ENCODE results near the gene PDXP. TPM values are rescaled to one million over a fixed set of nuclear protein-coding genes. Genes with fewer than 3 reads are reported as not detected.

PDXP gene
- total RNA-seq, 2 experiments from 2014 or later: 35.8 to 37.8 TPM

GRCh38 chr22:37636186-37636948 lies 22.2 kb upstream of the PDXP start:
- Mint-ChIP-seq H3K4me1 (peaks cover 65% of the 10 kb centered on the region), H3K36me3 (ENCODE audit: low read depth) (peaks cover 10% of the 10 kb centered on the region), H3K27me3 (no peaks in the 10 kb centered on the region), H3K4me3 (no peak overlapping the region), H3K9me3 (ENCODE audit: low read depth) (no peaks in the 10 kb centered on the region), H3K27ac (peak overlapping the region; percentile 65)
- ATAC-seq (no peak), DNase-seq (peak; percentile 39)
- ChIA-PET POLR2A (interaction anchor here (0.6 to 1.8 kb wide), 3 partner anchors 9 to 227 kb away, joined by 8 to 10 read pairs (median 9); partner anchors contain the start of gene PDXP), CTCF (interaction anchor here (0.6 to 4.4 kb wide), 12 partner anchors 9 to 1481 kb away, joined by 3 to 23 read pairs (median 4); partner anchors contain the start of genes PDXP and POLR2F)
- intact Hi-C loops (cut with DNase I, micrococcal nuclease): loop anchor here in 1 of 2 experiments (5.0 kb wide), 1 partner anchor 171 kb away; the partner anchor contains the start of gene GCAT

DNA sequence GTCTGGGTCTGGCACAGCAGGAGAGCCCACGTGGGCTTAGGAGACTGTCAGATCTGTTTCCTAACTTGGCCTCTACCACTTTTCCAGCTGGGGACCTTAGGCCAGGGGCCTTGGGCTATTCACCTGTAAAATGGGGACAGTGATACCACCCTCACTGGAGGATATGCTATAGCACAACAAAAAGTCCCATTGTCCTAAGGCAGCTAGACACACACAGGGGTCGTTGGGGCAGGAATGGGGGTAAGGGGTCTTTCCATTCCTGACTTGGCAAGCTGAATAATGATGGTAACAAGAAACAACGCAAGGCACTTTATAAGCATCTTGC lies 21.6 kb upstream of the PDXP start:
- ChIA-PET POLR2A (interaction anchor here (1.6 to 1.8 kb wide), 2 partner anchors 10 to 21 kb away, joined by 8 to 10 read pairs; partner anchors contain the start of gene PDXP), CTCF (interaction anchor here (0.6 to 4.4 kb wide), 14 partner anchors 10 to 1481 kb away, joined by 3 to 23 read pairs (median 4); partner anchors contain the start of genes PDXP and POLR2F)
- H3K4me1 Mint-ChIP-seq: peaks cover 70% of the 10 kb centered on the region
- DNase-seq (no peak), ATAC-seq (no peak)
- H3K4me3 Mint-ChIP-seq: no peak overlapping the region
- no peaks in the 10 kb centered on the region for H3K9me3 Mint-ChIP-seq (ENCODE audit: low read depth)
- H3K27ac Mint-ChIP-seq: peak overlapping the region; percentile 65
- no peaks in the 10 kb centered on the region for H3K27me3 Mint-ChIP-seq
- intact Hi-C loops (cut with DNase I, micrococcal nuclease): loop anchor here in 1 of 2 experiments (5.0 kb wide), 1 partner anchor 170 kb away; the partner anchor contains the start of gene GCAT
- peaks cover 14% of the 10 kb centered on the region for H3K36me3 Mint-ChIP-seq (ENCODE audit: low read depth)

DNA sequence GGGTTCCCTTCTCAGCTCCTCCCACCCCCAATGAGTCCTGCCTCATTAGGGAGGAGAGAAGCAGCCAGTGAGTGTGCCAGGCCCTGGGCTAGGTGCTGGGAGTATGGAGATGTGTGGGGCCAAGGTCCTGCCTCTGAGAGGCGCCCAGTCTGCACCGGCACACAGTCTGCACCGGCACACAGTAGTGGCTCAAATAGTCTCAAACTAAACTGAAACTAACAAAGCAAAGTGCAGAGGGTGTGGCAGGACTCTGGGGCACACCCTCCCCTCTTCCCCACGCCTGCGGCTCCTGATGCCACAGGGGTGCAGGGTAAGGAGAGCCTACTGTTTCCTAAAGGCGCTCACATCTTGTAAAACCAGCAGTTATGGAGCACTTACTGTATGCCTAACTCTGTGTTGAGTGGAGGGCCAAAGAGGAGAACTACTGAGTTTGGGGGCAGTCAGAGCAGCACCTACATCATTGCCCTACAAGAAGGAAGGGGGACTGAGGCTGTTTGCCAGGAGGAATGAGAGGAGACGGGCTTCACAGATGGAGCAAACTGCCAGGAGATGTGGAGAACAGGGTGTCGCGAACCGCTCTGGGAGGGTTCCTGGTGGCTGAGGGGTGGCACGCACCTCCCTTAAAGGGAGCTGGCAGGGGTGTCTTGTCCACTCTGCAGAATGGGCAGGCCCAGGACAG lies 20.0 kb upstream of the PDXP start:
- CTCF ChIA-PET: interaction anchor here (0.6 to 4.4 kb wide), 12 partner anchors 11 to 225 kb away, joined by 3 to 23 read pairs (median 4); partner anchors contain the start of gene PDXP
- Mint-ChIP-seq H3K9me3 (ENCODE audit: low read depth) (no peaks in the 10 kb centered on the region), H3K27me3 (no peaks in the 10 kb centered on the region), H3K4me3 (peak overlapping the region; percentile 88), H3K27ac (peak overlapping the region; percentile 66), H3K36me3 (ENCODE audit: low read depth) (peaks cover 18% of the 10 kb centered on the region), H3K4me1 (peaks cover 76% of the 10 kb centered on the region)
- intact Hi-C loops (cut with DNase I, micrococcal nuclease): loop anchor here in 1 of 2 experiments (1.0 to 5.0 kb wide), 6 partner anchors 20 to 169 kb away; partner anchors contain the start of genes GCAT, GGA1, NOL12 and PDXP
- ATAC-seq: peak; percentile 26
- POLR2A ChIA-PET: interaction anchor here (1.6 to 1.8 kb wide), 2 partner anchors 12 to 19 kb away, joined by 8 to 10 read pairs; partner anchors contain the start of gene PDXP
- DNase-seq: peak; percentile 66

DNA sequence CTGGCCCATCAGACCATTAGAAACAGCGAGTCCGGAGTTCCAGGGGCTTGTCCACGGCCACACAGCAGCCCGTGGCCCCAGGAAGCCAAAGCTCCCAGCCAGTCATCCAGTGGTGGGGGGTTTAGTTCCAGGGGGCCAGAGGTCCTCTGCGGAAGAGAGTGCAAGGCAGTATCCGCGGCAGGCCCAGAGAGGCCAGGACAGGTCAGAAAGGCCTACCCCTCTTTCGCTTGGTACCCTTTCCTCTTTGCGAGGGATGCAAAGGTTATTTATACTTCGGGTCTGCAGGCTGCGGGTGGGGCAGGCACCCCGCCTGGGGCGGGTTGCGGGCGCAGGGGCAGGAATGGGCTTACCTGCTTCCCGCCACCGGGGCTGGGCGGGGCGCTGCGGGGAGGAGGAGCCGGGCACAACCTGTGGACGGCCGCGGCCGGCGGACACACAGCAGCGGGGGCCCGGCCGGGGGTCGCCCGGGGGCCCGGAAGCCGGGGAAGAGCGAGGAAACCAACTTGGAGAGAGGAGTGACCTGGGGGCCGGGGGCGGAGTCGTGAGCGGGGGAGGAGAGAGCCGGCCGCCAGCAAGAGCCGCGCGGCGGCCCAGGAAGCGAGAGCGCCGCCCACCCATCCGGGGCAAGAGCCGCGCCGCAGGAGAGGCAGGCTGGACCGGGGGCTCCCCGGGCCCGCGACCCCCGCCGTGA lies 19.3 kb upstream of the PDXP start, which contains the start of gene SH3BP1:
Gene SH3BP1 (plus strand): TSS at position 600 of the 691 bp plus-strand sequence. CDS start 119 bp downstream, outside the sequence.
- POLR2A ChIA-PET: no interaction called here

GRCh38 chr22:37639771-37640590 lies 18.5 kb upstream of the PDXP start:
- DNase-seq (peak; percentile 59), ATAC-seq (no peak)
- intact Hi-C loops (cut with DNase I, micrococcal nuclease): loop anchor here in 1 of 2 experiments (1.0 to 5.0 kb wide), 7 partner anchors 18 to 167 kb away; partner anchors contain the start of genes GCAT, GGA1, NOL12 and PDXP
- Mint-ChIP-seq H3K9me3 (ENCODE audit: low read depth) (no peaks in the 10 kb centered on the region), H3K27me3 (no peaks in the 10 kb centered on the region), H3K27ac (peak overlapping the region; percentile 97), H3K4me1 (peaks cover 66% of the 10 kb centered on the region), H3K4me3 (peak overlapping the region; percentile 88), H3K36me3 (ENCODE audit: low read depth) (peaks cover 23% of the 10 kb centered on the region)
- POLR2A ChIA-PET: no interaction called here
- CTCF ChIA-PET: interaction anchor here (0.5 to 1.4 kb wide), 7 partner anchors 9 to 326 kb away, joined by 3 to 6 read pairs (median 4); no protein-coding TSS in a partner anchor

More for the DNA sequence above, 19.3 kb upstream of the PDXP start, which contains the start of gene SH3BP1:
- DNase-seq: peak; percentile 76
- H3K4me1 Mint-ChIP-seq: peaks cover 74% of the 10 kb centered on the region
- peak within 1 kb of the TSS; percentile 97 for H3K27ac Mint-ChIP-seq
- peak; percentile 15 for ATAC-seq
- H3K4me3 Mint-ChIP-seq: peak within 1 kb of the TSS; percentile 88
- CTCF ChIA-PET: interaction anchor here (0.5 to 1.4 kb wide), 5 partner anchors 22 to 327 kb away, joined by 3 to 6 read pairs (median 3); no protein-coding TSS in a partner anchor
- peaks cover 22% of the 10 kb centered on the region for H3K36me3 Mint-ChIP-seq (ENCODE audit: low read depth)
- intact Hi-C loops (cut with DNase I, micrococcal nuclease): loop anchor here in 1 of 2 experiments (1.0 to 5.0 kb wide), 6 partner anchors 19 to 168 kb away; partner anchors contain the start of genes GCAT, GGA1, NOL12 and PDXP
- H3K27me3 Mint-ChIP-seq: no peaks in the 10 kb centered on the region
- H3K9me3 Mint-ChIP-seq (ENCODE audit: low read depth): no peaks in the 10 kb centered on the region

- Mint-ChIP-seq H3K27me3 (no peaks in the 10 kb centered on the region), H3K9me3 (ENCODE audit: low read depth) (no peaks in the 10 kb centered on the region), H3K4me3 (peak overlapping the region; percentile 88), H3K36me3 (ENCODE audit: low read depth) (peaks cover 29% of the 10 kb centered on the region), H3K4me1 (peaks cover 59% of the 10 kb centered on the region), H3K27ac (peak overlapping the region; percentile 97)
- CTCF ChIA-PET: interaction anchor here (0.8 to 5.3 kb wide), 11 partner anchors 8 to 74 kb away, joined by 3 to 98 read pairs (median 20); partner anchors contain the start of genes LGALS1, NOL12 and PDXP
- intact Hi-C loops (cut with DNase I, micrococcal nuclease): loop anchor here in 1 of 2 experiments (5.0 kb wide), 1 partner anchor 106 kb away; no protein-coding TSS in a partner anchor
- POLR2A ChIA-PET: no interaction called here
- DNase-seq (no peak), ATAC-seq (no peak)
Measured at GRCh38 chr22:37640591-37641560, 17.6 kb upstream of the PDXP start.

GRCh38 chr22:37641561-37641949 lies 17.0 kb upstream of the PDXP start:
- intact Hi-C loops (cut with DNase I, micrococcal nuclease): loop anchor here in 1 of 2 experiments (5.0 kb wide), 1 partner anchor 106 kb away; no protein-coding TSS in a partner anchor
- ATAC-seq (no peak), DNase-seq (no peak)
- H3K36me3 Mint-ChIP-seq (ENCODE audit: low read depth): peaks cover 31% of the 10 kb centered on the region
- ChIA-PET CTCF (interaction anchor here (0.7 to 5.3 kb wide), 11 partner anchors 9 to 75 kb away, joined by 3 to 98 read pairs (median 23); partner anchors contain the start of genes LGALS1, NOL12 and PDXP), POLR2A (interaction anchor here (0.9 to 1.0 kb wide), 2 partner anchors 9 to 16 kb away, joined by 4 to 7 read pairs; partner anchors contain the start of gene PDXP)
- peak overlapping the region; percentile 88 for H3K4me3 Mint-ChIP-seq
- H3K4me1 Mint-ChIP-seq: peaks cover 53% of the 10 kb centered on the region
- H3K9me3 Mint-ChIP-seq (ENCODE audit: low read depth): no peaks in the 10 kb centered on the region
- H3K27ac Mint-ChIP-seq: no peak overlapping the region
- H3K27me3 Mint-ChIP-seq: no peaks in the 10 kb centered on the region

GRCh38 chr22:37643225-37643847 lies 15.2 kb upstream of the PDXP start:
- POLR2A ChIA-PET: interaction anchor here (0.6 to 1.8 kb wide), 7 partner anchors 15 to 77 kb away, joined by 3 to 9 read pairs (median 5); partner anchors contain the start of gene PDXP
- H3K27ac Mint-ChIP-seq: peak overlapping the region; percentile 75
- H3K4me1 Mint-ChIP-seq: peaks cover 37% of the 10 kb centered on the region
- CTCF ChIA-PET: interaction anchor here (0.6 to 5.3 kb wide), 28 partner anchors 9 to 262 kb away, joined by 3 to 98 read pairs (median 5); partner anchors contain the start of genes ANKRD54, LGALS1, NOL12 and PDXP
- H3K36me3 Mint-ChIP-seq (ENCODE audit: low read depth): peaks cover 34% of the 10 kb centered on the region
- DNase-seq (peak; percentile 93), ATAC-seq (peak; percentile 79)
- no peaks in the 10 kb centered on the region for H3K27me3 Mint-ChIP-seq
- H3K4me3 Mint-ChIP-seq: no peak overlapping the region
- intact Hi-C loops (cut with DNase I, micrococcal nuclease): loop anchor here (1.0 to 5.0 kb wide), 4 partner anchors 15 to 104 kb away; partner anchors contain the start of gene PDXP (in 1 of the 2)
- no peaks in the 10 kb centered on the region for H3K9me3 Mint-ChIP-seq (ENCODE audit: low read depth)

Measured in activated CD4-positive, alpha-beta T cell treated with anti-CD3 and anti-CD28 coated beads for 36 hours (primary cell).